Measurements from ENCODE around the gene MAGI3.
"Not testable (repeated sequence)": the region's sequence is repeated elsewhere in the genome, so short reads cannot be mapped to it uniquely, and the experiment has no call there.

Gene MAGI3

DNA sequence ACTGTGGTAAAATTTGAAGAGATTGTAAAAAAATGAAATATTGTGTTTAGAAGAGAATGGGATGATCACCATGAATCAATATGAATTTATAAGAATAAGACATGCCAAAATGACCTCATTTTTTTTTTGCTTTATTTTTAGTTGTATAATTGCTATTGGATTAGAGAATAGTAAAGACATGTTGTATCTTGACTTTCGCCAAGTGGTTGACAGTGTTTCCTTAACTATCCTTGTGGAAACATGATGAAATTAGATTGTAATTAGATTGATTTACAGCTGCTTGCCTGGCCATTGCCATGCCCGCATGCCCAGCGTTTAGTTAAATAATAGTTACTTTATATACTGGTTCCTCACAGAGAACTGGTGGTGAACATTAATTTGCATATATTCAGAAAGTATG, 154.9 kb downstream of the MAGI3 start:
- Histone ChIP-seq H3K9me3 (ENCODE audit: low read length) (peaks cover 1% of the 10 kb centered on the region), H3K4me1 (ENCODE audit: insufficient read depth, low read length) (peaks cover 4% of the 10 kb centered on the region), H3K27me3 (ENCODE audit: insufficient read depth, low read length) (no peaks in the 10 kb centered on the region), H3K4me3 (ENCODE audit: low read length) (no peak overlapping the region), H2AFZ (ENCODE audit: low read depth, low read length) (no peak overlapping the region), H3K36me3 (ENCODE audit: insufficient read depth, low read length) (no peaks in the 10 kb centered on the region)

DNA sequence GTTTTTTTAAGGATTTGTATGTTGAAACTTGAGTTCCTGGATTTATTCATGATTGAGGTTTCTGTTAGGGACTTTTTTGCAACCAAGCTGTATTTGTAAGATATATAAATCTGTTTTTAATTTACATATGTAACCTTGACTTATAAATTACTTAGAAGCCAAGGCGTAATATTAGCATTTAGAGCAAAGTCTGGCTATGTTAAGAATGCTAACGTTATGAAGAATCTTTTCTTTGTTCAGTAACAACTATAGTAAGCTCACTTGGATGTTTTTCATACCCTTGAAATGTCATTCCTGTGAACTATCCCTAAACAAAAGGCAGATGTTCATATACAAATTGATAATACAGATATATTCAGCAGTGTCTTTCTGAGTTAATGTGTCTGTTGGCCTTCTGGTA, 155.3 kb downstream of the MAGI3 start:
- Histone ChIP-seq H3K4me3 (ENCODE audit: low read length) (no peak overlapping the region), H3K4me1 (ENCODE audit: insufficient read depth, low read length) (peaks cover 3% of the 10 kb centered on the region), H3K36me3 (ENCODE audit: insufficient read depth, low read length) (no peaks in the 10 kb centered on the region), H2AFZ (ENCODE audit: low read depth, low read length) (no peak overlapping the region), H3K9me3 (ENCODE audit: low read length) (no peaks in the 10 kb centered on the region), H3K27me3 (ENCODE audit: insufficient read depth, low read length) (no peaks in the 10 kb centered on the region)

DNA sequence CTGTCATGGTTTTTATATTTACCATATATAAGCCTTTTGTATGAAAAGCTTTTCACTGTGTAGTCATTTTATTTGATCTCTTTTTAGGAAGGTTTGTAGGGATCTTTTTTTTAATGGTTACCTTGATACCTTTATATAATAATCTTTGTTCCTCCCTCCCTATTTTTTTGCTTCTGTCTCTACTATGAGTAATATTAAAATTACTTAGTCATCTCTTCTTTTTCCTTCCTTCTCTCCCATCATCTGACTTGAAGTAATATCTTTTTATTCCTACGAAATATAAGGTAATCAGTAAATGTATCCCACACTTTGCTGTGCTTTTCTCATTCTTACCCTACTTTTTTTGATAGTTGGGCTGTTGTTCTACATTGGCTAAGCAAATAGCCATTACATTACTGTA, 161.4 kb downstream of the MAGI3 start:
- Histone ChIP-seq H3K4me3 (ENCODE audit: low read length) (no peak overlapping the region), H3K9me3 (ENCODE audit: low read length) (no peaks in the 10 kb centered on the region), H3K4me1 (ENCODE audit: insufficient read depth, low read length) (no peaks in the 10 kb centered on the region), H2AFZ (ENCODE audit: low read depth, low read length) (no peak overlapping the region), H3K36me3 (ENCODE audit: insufficient read depth, low read length) (no peaks in the 10 kb centered on the region), H3K27me3 (ENCODE audit: insufficient read depth, low read length) (no peaks in the 10 kb centered on the region)

DNA sequence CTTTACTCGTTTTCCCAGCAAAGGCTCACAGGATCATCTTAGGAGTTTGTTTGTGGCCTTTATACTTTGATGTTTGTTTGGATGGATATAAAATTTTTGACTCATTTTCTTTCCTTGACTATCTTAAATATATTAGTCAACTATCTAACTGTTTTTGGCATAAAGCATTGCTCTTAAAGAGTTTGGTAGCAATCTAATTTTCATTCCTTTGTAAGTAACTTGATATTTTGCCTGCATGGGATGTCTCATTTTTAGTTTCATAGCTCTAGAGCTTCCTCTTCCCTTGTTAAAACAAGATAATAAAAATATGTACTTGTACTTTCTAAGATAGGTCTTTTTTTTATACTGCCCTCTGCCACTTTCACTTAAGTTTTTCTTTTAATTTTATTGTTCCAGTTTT, 161.9 kb downstream of the MAGI3 start:
- H3K4me3 ChIP-seq (ENCODE audit: low read length), result no peak overlapping the region
- H3K4me1 ChIP-seq (ENCODE audit: insufficient read depth, low read length), result no peaks in the 10 kb centered on the region
- no peaks in the 10 kb centered on the region for H3K27me3 ChIP-seq (ENCODE audit: insufficient read depth, low read length)
- H2AFZ ChIP-seq (ENCODE audit: low read depth, low read length), result no peak overlapping the region
- peaks cover 4% of the 10 kb centered on the region for H3K9me3 ChIP-seq (ENCODE audit: low read length)
- H3K36me3 ChIP-seq (ENCODE audit: insufficient read depth, low read length), result peaks cover 1% of the 10 kb centered on the region

DNA sequence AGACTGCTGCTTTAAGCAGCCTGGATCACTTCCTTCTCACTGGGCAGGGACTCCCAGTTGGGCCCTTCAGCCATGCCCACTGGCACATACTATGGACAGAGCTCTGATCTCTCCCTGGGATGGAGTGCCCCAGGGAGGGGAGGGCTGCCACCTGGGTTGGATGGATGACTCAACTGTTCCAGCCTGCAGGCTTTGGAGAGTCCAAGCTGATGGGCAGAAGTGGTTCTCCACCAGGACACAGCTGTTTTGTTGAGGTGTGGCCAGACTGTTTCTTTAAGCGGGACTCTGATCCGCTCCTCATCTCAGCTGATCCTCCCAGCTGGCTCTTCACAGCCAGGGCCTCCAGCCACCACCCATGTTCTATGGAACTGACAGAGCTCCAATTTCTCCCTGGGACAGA, 166.9 kb downstream of the MAGI3 start:
- no peak overlapping the region for H2AFZ ChIP-seq (ENCODE audit: low read depth, low read length)
- peaks cover 4% of the 10 kb centered on the region for H3K36me3 ChIP-seq (ENCODE audit: insufficient read depth, low read length)
- no peaks in the 10 kb centered on the region for H3K27me3 ChIP-seq (ENCODE audit: insufficient read depth, low read length)
- no peak overlapping the region for H3K4me3 ChIP-seq (ENCODE audit: low read length)
- no peaks in the 10 kb centered on the region for H3K4me1 ChIP-seq (ENCODE audit: insufficient read depth, low read length)
- H3K9me3 ChIP-seq (ENCODE audit: low read length), result peaks cover 13% of the 10 kb centered on the region

DNA sequence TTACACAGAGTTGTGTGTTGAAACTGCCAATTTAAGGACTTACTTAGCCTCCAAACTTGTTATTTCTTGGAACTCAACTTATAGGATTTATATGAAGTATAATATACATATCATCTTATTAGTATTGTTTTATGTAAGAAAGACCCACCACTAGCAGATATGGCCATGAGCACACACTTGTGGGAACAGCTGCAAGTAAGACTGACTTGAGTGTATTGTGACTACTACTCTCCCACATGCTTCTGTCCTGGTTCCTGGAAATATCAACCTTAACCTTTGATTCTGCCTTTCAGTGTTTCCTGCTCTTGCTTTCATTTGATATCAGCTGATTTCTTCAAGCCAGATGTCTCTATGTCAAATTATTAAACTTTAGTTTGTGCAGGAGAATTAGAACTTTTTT, 175.3 kb downstream of the MAGI3 start:
- Histone ChIP-seq H2AFZ (ENCODE audit: low read depth, low read length) (no peak overlapping the region), H3K27me3 (ENCODE audit: insufficient read depth, low read length) (no peaks in the 10 kb centered on the region), H3K9me3 (ENCODE audit: low read length) (no peaks in the 10 kb centered on the region), H3K4me1 (ENCODE audit: insufficient read depth, low read length) (no peaks in the 10 kb centered on the region), H3K4me3 (ENCODE audit: low read length) (no peak overlapping the region), H3K36me3 (ENCODE audit: insufficient read depth, low read length) (peaks cover 5% of the 10 kb centered on the region)

DNA sequence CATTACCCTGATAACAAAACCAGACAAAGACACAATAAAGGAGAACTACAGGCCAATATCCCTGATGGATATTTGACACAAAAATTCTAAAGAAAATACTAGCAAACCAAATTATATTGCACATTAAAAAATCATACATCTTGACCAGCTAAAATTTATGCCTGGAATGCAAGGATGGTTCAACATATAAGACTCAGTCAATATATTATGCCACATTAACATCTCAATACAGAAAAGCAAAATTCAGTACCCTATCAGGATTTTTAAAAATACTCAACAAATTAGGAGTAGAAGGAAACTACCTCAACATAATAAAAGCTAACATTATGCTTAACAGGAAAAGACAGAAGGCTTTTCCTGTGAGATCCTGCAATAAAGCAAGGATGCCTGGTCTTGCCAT, 177.1 kb downstream of the MAGI3 start:
- Histone ChIP-seq H3K36me3 (ENCODE audit: insufficient read depth, low read length) (peaks cover 5% of the 10 kb centered on the region), H2AFZ (ENCODE audit: low read depth, low read length) (no peak overlapping the region), H3K27me3 (ENCODE audit: insufficient read depth, low read length) (no peaks in the 10 kb centered on the region), H3K4me1 (ENCODE audit: insufficient read depth, low read length) (no peaks in the 10 kb centered on the region), H3K9me3 (ENCODE audit: low read length) (no peaks in the 10 kb centered on the region), H3K4me3 (ENCODE audit: low read length) (no peak overlapping the region)

DNA sequence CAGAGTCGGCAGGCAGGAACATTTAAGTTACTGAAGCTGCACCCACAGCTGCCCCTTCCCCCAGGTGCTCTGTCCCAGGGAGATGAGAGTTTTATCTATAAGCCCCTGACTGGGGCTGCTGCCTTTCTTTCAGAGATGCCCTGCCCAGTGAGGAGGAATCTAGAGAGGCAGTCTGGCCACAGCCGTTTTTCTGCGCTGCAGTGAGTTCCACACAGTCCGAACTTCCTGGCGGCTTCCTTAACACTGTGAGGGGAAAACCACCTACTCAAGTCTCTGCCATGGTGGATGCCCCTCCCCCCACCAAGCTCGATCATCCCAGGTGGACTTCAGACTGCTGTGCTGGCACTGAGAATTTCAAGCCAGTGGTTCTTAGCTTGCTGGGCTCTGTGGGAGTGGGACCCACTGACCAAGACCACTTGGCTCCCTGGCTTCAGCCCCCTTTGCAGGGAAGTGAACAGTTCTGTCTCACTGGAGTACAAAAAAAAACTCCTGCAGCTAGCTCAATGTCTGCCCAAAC, 185.5 kb downstream of the MAGI3 start:
- H3K9me3 ChIP-seq (ENCODE audit: low read length); H2AFZ ChIP-seq (ENCODE audit: low read depth, low read length); H3K4me1 ChIP-seq (ENCODE audit: insufficient read depth, low read length); H3K36me3 ChIP-seq (ENCODE audit: insufficient read depth, low read length); H3K27me3 ChIP-seq (ENCODE audit: insufficient read depth, low read length); H3K4me3 ChIP-seq (ENCODE audit: low read length): not testable (repeated sequence)

DNA sequence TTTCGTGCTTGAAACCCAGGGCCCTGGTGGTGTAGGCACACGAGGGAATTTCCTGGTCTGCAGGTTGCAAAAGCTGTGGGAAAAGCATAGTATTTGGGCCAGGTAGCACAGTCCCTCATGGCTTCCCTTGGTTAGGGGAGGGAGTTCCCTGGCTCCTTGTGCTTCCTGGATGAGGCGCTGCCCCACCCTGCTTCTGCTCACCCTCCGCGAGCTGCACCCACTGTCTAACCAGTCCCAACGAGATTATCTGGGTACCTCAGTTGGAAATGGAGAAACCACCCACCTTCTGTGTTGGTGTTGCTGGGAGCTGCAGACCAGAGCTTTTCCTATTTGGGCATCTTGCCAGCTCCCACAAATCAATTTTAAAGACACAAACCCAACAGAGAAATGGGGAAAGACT, 186.0 kb downstream of the MAGI3 start:
- H3K9me3 ChIP-seq (ENCODE audit: low read length), result no peaks in the 10 kb centered on the region
- no peaks in the 10 kb centered on the region for H3K4me1 ChIP-seq (ENCODE audit: insufficient read depth, low read length)

DNA sequence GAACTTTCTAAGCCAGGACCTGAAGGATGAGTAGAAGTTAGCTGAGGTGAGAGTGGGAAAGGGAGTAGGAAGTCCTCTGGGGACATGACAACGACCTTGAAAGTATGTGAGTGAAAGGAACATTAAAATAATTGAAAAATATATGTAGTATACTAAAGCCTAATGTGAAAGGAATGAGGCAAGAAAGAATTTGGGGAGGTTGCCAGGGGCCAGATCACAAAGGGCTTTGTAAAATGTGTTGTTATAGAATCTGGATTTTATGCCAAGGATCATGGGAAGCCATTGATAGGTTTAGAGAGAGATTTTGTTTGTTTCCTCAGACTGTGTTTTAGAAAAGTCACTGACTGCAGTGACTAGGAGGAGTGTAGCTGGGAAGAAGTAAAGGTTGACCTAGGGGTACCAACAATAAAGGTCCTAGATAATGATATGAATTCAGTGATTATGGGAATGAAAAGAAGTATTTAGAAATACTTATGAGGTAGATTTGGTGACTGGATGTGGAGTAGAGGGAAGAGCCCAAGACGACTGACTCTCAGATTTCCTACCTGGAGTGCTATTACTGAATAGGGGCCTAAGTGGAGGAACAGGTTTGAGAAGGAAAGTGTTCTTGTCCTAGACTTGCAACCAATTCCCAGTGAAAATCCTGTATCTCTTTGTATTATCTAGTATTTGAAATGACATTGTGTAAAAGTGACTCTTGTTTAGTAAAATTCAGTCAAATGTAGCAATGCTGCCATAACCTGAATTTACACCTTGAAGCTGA, 189.1 kb downstream of the MAGI3 start:
- Histone ChIP-seq H3K4me3 (ENCODE audit: low read length) (no peak overlapping the region), H3K4me1 (ENCODE audit: insufficient read depth, low read length) (no peaks in the 10 kb centered on the region), H3K27me3 (ENCODE audit: insufficient read depth, low read length) (no peaks in the 10 kb centered on the region), H3K36me3 (ENCODE audit: insufficient read depth, low read length) (peaks cover 6% of the 10 kb centered on the region), H3K9me3 (ENCODE audit: low read length) (no peaks in the 10 kb centered on the region), H2AFZ (ENCODE audit: low read depth, low read length) (no peak overlapping the region)

More for the DNA sequence above, 186.0 kb downstream of the MAGI3 start:
- Histone ChIP-seq H3K27me3 (ENCODE audit: insufficient read depth, low read length) (no peaks in the 10 kb centered on the region), H3K36me3 (ENCODE audit: insufficient read depth, low read length) (peaks cover under 1% of the 10 kb centered on the region), H2AFZ (ENCODE audit: low read depth, low read length) (no peak overlapping the region), H3K4me3 (ENCODE audit: low read length) (no peak overlapping the region)

DNA sequence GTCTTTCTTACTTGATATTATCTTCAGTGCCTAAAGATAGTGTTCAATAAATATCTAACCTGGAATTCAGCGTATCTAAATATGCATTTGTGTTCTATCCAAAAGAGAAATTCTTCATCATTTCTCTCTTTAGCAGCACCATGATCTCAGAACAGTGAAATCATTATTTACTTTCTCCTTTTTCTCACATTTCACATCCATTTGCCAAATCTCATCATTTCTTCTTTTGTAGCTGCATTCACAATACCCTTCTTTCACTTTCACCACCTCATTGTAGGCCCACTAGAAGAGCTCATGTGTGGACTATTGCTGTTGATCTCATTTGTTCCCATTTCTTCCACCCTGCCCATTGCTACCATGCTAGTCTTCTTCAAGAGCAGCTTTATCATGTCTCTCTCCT, 191.0 kb downstream of the MAGI3 start:
- no peak overlapping the region for H2AFZ ChIP-seq (ENCODE audit: low read depth, low read length)
- H3K4me1 ChIP-seq (ENCODE audit: insufficient read depth, low read length), result no peaks in the 10 kb centered on the region
- H3K36me3 ChIP-seq (ENCODE audit: insufficient read depth, low read length), result peaks cover 9% of the 10 kb centered on the region
- H3K4me3 ChIP-seq (ENCODE audit: low read length), result no peak overlapping the region
- no peaks in the 10 kb centered on the region for H3K27me3 ChIP-seq (ENCODE audit: insufficient read depth, low read length)
- H3K9me3 ChIP-seq (ENCODE audit: low read length), result no peaks in the 10 kb centered on the region

DNA sequence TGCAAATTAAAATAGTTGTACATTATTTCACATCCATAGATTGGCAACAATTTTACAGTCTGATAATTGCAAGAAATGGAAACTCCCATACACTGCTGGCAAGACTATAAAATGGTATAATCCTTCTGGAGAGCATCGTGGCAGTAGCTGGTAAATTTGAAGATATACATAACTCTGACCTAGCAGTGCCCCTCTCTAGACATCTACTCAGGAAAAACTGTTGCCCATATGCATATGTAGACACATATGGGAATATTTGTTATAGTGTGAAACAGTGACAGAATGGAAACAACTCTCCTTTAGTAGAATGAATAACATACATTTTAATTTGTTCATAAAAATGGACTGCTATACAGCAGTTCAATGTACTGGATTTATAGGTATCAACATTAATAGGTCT, 191.8 kb downstream of the MAGI3 start:
- H2AFZ ChIP-seq (ENCODE audit: low read depth, low read length), result no peak overlapping the region
- H3K4me1 ChIP-seq (ENCODE audit: insufficient read depth, low read length), result no peaks in the 10 kb centered on the region
- no peaks in the 10 kb centered on the region for H3K27me3 ChIP-seq (ENCODE audit: insufficient read depth, low read length)
- H3K36me3 ChIP-seq (ENCODE audit: insufficient read depth, low read length), result peaks cover 9% of the 10 kb centered on the region
- H3K9me3 ChIP-seq (ENCODE audit: low read length), result no peaks in the 10 kb centered on the region
- H3K4me3 ChIP-seq (ENCODE audit: low read length), result no peak overlapping the region

DNA sequence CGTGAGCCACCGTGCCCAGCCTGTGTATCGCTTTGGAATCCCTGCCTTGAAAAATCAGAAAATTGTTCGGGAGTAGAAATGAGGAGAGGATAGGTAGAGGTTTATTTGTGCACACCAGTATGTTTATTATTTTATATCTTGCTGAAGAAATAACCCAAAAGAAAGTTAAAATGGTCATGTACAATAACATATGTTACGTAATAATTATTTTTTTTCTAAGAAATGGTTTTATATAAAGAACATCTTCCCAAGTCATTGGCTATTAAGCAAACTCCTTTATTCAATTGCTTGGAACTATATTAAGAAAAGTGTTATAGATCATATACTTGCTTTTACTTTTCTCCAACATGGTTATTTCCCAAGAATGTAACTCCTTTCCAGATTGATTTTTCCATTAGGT, 197.2 kb downstream of the MAGI3 start:
- no peak overlapping the region for H2AFZ ChIP-seq (ENCODE audit: low read depth, low read length)
- no peak overlapping the region for H3K4me3 ChIP-seq (ENCODE audit: low read length)
- H3K36me3 ChIP-seq (ENCODE audit: insufficient read depth, low read length), result peaks cover 2% of the 10 kb centered on the region
- H3K27me3 ChIP-seq (ENCODE audit: insufficient read depth, low read length), result no peaks in the 10 kb centered on the region
- peaks cover 2% of the 10 kb centered on the region for H3K9me3 ChIP-seq (ENCODE audit: low read length)
- no peaks in the 10 kb centered on the region for H3K4me1 ChIP-seq (ENCODE audit: insufficient read depth, low read length)

DNA sequence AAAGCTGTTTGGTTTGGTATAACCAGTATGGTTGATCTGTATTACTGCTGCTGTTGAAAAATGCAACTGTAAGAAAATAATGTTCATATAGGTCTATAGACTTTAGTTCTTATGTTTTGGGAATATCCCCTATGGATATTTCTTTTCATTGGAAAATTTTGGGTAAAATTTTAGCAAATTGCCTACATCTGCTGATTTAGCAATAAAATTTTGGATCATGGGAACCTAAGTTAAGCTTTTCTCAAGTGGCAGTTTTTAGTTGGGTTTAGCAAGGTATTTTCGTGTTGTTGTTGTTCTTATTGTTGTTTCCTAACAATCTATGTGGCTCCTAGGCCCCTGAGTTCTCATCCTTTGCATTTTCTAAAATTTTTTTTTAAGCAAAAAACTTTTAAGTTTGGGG, 201.9 kb downstream of the MAGI3 start:
- Histone ChIP-seq H3K36me3 (ENCODE audit: insufficient read depth, low read length) (peaks cover 10% of the 10 kb centered on the region), H3K4me1 (ENCODE audit: insufficient read depth, low read length) (no peaks in the 10 kb centered on the region), H3K27me3 (ENCODE audit: insufficient read depth, low read length) (no peaks in the 10 kb centered on the region), H3K9me3 (ENCODE audit: low read length) (peaks cover 8% of the 10 kb centered on the region), H3K4me3 (ENCODE audit: low read length) (no peak overlapping the region), H2AFZ (ENCODE audit: low read depth, low read length) (no peak overlapping the region)
